Inflammatory macrophage (primary cell): ENCODE results near the gene COL6A2.
"Not testable (repeated sequence)": the region's sequence is repeated elsewhere in the genome, so short reads cannot be mapped to it uniquely, and the experiment has no call there.

Experiments used
- DNase-seq, 2 donors: peaks; one replicate each; pipeline ENCODE4 v3.0.0-alpha.2; 2020 to 2022
- total RNA-seq, 18 experiments: gene quantifications; one replicate each; lab custom pipeline; 2026; ENCODE audit warnings: mixed read lengths in 6 of 18, inconsistent platforms in 2 of 18; lab: John Stamatoyannopoulos, UW

Gene COL6A2
- 0.43 to 11.2 (median 3.7) reads per million in 18 experiments for total RNA-seq

- no peak for DNase-seq
Observed at GRCh38 chr21:46097336-46098293, at the start of gene COL6A2. Gene COL6A2, plus strand, starts transcription at chr21:46098112.

DNA sequence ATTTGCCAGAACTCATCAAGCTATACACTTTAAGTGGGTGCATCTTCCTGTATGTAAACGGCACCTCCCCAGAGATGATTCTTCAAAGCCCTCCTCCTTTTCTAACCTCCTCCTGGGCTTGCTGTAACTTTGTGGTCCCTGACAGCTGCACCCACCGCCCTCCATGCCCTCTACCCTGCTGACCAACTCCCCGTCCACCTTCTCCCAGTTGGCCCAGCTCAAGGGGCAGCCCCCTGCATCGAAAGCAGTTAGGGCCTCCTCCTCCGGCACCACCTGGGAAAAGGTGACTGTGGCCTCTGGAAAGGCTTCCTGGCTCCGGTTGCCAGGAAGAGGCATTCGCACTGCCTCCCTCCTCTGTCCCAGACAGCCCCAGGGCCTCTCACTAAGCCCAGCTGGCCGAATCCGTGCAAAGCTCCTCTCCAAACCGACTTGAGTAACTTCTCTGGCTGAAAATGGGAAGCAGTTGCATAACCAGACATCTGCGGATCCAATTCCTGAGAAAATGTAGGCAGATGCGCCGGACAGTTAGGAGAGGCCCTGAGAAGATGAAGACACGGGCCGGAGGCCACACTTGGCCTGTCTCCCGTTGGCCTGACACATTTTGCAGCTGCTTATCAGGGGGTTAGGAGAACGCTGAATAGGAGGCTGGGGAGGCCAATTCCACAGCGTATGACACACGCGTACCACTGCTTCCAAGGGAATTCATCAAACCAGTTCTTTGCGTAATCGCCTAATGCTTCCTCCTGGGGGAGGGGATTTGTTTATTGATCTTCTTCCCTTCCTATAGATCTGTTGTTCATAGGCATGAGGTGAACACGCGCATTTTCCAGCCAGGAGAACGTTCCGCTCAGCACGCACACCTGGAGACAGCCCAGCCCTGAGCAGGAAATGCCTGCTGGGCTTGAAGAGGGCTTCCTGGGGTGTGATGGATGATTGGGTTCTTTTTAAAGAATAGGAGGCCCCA lies 48.7 kb upstream of the COL6A2 start:
- DNase-seq = no peak

GRCh38 chr21:46049890-46050667 lies 47.8 kb upstream of the COL6A2 start:
- no peak for DNase-seq

- no peak for DNase-seq
Observed at GRCh38 chr21:46050668-46051378, 47.1 kb upstream of the COL6A2 start.

DNA sequence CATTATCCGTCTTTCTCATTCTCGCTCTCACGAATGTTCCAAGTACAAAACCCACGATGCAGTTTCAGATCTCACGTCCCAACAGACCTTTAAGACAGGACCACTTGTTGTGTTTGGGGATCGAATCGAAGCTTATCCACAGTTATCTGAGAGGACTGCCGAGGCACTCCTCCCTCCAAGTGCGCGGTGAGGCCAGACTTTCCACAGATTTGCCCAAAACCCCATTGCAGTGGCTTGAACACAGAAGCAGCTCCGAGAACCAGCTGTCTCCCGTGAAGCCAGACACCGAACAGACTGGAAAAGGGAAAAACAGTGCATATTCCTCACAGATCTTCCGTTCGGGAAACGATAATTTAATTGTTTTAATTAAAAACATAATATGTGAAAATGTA lies 46.5 kb upstream of the COL6A2 start:
- no peak for DNase-seq

DNA sequence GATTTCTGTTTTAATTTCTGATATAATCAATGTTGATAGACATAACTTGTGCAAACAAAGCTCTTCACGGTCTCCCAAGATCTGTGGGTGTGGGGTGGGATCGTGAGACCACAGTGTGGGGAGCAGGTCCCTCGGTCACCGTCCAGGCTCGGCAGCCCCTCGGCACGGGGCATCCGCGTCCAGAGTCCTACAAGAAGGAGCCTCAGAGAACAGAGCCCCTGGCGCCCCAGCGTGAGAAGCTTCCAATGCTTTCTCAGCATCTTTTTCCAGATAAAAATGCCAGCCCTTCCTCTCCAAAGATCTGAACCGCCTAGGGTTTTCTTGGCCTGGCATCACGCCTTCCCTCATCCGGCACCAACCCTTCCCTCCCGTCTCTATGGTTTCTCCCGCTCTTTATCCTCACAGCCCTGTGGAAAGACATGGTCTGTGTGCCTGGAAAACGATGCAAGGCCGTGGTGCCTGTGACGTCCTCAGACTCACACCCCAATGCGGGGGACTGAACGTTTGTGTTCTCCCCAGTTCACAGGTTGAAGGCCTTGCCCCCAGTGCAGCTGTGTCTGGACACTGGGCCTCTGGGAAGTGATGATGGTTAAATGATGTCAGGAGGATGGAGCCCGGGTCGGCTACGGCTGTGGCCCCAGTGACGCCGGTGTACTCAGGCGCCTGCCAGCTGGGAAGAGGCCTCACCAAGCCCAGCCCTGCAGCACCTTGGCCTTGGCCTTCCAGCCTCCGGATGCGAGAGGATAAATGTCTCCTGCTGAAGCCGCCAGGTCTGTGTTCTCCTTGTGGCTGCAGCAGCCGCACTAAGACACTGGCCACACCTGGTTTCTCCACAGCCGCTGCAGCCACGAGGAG lies 45.9 kb upstream of the COL6A2 start:
- no peak for DNase-seq

DNA sequence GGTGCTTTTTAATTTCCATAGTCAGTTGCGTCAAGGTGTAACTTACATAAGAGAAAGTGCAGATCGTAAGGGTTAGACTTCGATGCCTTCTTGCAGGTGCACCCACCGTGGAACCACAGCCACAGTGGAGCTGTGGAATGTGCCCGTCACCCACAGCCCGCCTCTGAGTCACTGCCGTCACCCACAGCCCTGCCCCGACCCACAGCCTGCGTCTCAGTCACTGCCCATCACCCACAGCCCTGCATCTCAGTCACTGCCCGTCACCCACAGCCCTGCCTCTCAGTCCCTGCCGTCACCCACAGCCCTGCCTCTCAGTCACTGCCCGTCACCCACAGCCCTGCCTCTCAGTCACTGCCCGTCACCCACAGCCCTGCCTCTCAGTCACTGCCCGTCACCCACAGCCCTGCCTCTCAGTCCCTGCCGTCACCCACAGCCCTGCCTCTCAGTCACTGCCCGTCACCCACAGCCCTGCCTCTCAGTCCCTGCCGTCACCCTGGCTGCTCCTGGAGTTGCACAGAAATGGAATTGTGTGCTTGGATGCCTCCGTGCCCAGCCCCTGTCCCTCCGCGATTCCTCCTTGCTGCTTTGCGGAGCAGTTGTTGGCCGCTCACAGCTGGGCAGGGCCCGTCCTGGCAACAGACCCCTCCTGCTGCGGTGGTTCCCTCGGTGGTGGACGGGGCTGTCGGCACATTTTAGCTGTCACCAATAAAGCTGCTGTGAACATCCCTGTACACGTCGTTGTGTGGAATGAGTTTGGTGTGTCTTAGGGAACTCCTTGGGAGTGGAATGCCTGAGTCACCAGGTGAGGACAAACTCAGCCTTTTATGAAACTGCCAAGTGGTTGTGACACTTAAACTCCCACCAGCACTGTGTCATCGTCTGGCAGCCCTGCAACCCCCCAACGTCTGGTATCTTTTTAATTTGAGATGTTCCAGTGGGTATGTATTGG lies 44.9 kb upstream of the COL6A2 start:
- no peak for DNase-seq

- no peak for DNase-seq
Observed at GRCh38 chr21:46054031-46054430, 43.9 kb upstream of the COL6A2 start.

DNA sequence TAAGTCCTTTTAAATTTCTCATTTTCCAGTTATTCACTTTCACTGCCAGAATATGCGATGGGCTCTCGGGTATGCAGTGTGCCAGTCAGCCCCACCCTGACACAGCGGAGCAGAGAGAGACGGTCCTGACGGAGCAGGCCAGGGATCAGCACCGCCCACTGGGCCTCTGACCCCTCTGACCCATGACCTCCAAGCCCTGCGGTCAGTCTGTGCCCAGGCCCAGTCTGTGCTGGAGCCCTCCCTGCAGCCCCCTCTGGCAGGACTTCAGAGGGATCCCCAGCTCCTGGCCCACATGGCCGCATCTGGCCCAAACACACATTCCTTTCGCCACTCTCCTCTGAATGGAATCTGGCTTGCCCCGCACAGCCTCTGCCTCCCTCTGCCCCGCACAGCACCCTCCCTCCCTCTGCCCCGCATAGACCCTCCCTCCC lies 43.4 kb upstream of the COL6A2 start:
- no peak for DNase-seq

DNA sequence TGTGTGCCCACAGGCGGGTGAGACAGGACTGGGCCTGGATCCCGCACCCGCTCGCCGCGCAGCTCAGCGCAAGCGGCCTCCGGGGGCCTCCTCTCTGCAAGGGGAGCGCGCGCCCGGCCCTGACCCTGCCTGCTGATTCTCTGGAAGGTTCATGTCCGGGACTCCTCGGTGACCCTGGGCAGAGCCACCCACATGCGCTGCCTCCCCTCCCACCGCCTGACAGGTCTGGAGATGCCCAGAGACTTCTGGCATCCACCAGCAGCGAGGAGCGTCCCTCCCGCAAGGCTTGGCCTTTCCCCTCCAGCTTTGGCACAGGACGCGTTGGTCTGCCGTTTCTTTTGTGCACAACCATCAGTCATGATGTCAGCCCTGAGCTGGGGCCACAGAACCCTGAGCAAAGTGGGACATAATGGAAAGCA lies 42.0 kb upstream of the COL6A2 start:
- DNase-seq = no peak

DNA sequence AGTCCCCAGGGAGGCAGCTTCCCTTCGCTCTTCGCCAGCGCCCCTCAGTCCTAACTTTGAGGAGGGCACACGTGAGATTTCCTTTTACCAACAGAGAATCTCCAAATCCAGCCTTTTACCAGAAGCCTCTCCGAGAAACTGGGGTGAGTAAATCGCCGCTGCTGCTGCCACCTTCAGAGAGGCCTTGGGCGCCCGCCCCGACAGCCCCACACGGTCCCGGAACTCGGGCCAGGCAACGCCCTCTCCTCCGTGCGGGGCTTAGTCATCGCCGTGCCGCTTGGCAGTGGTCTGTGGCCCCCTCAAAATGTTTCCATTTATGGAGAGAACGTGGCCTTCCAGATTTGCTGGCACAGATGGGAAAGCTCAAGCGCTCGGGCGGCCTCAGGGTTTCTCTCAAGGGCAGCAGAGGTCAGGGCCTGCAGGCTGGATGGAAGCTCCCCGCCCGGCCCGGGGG lies 41.4 kb upstream of the COL6A2 start:
- no peak for DNase-seq

DNA sequence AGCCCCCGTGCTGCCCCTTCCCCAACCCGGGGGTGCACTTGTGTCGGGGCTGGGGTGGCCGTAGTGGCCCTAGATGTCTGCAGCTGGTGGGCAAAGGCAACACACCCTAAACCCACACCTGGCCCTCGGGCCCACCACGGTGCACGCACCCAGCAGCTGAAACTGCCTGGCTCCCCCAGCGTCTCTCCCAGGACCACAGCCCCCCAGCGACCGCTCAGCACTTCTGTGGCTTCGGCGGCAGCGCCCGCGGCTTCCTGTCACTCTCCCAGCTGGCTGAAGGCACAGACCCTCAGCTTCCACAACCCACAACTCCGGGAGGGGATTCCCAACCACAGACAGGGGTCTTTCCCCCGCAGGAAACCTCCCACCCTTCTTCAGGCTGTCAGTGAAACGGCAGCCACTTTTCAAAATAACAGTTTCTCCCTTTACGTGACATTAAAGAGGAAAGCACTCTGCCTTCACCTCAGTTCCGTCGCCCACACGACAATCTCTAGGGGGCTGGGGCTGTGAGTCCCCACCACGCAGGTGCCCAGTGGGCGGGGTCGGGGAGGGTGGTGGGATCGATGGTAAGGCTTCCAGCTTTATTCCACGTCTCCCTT lies 40.7 kb upstream of the COL6A2 start:
- DNase-seq = no peak

- no peak for DNase-seq
Observed at GRCh38 chr21:46057710-46058241, 40.1 kb upstream of the COL6A2 start.

DNA sequence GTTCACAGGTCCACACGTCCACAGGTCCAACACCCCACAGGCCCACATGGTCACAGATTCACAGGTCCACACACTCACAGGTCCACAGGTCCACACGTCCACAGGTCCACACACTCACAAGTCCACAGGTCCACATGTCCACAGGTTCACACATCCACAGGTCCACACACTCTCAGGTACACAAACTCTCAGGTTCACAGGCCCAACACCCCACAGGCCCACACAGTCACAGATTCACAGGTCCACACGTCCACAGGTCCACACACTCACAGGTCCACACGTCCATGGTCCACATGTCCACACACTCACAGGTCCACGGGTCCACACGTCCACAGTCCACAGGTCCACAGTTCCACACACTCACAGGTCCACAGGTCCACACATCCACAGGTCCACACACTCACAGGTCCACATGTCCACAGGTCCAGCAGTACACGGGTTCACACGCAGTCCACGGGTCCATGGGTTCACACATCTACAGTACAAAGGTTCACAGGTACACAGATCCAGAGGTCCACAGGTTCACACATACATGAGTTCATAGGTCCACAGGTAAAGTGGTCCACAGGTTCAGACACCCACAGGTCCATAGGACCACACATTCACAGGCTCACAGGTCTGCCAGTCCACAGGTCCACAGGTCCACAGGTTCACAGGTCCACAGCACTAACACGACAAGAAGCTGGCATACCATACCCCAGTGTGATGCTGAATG lies 39.3 kb upstream of the COL6A2 start:
- DNase-seq = no peak

GRCh38 chr21:46059195-46059594 lies 38.7 kb upstream of the COL6A2 start:
- no peak for DNase-seq

GRCh38 chr21:46059711-46060455 lies 38.0 kb upstream of the COL6A2 start:
- not testable (repeated sequence) for DNase-seq

GRCh38 chr21:46060596-46061061 lies 37.3 kb upstream of the COL6A2 start:
- DNase-seq = peak; percentile 23 to 61
